ENCODE results near the gene SERPINF2.
A peak's percentile ranks its signal among the peaks of the same experiment; 100 is the strongest.
"Not testable (repeated sequence)": the region's sequence is repeated elsewhere in the genome, so short reads cannot be mapped to it uniquely, and the experiment has no call there.

SERPINF2 gene

GRCh38 chr17:1742371-1743087 lies at the start of gene SERPINF2:
Gene SERPINF2, plus strand, starts transcription at chr17:1742871. Its CDS starts 2,125 bp downstream, at chr17:1744996.
- DNase-seq (ENCODE audit: low read depth): no peak

- DNase-seq (ENCODE audit: low read depth): no peak
Measured at GRCh38 chr17:1693339-1693738, 49.3 kb upstream of the SERPINF2 start.

- no peak for DNase-seq (ENCODE audit: low read depth)
Measured at GRCh38 chr17:1695365-1695764, 47.3 kb upstream of the SERPINF2 start.

- DNase-seq (ENCODE audit: low read depth): no peak
Measured at GRCh38 chr17:1697681-1698080, 45.0 kb upstream of the SERPINF2 start.

- not testable (repeated sequence) for DNase-seq (ENCODE audit: low read depth)
Measured at GRCh38 chr17:1699891-1700290, 42.8 kb upstream of the SERPINF2 start.

- DNase-seq (ENCODE audit: low read depth): no peak
Measured at GRCh38 chr17:1703063-1703462, 39.6 kb upstream of the SERPINF2 start.

- DNase-seq (ENCODE audit: low read depth): no peak
Measured at GRCh38 chr17:1705004-1705403, 37.7 kb upstream of the SERPINF2 start.

- DNase-seq (ENCODE audit: low read depth): no peak
Measured at GRCh38 chr17:1707107-1707506, 35.6 kb upstream of the SERPINF2 start.

GRCh38 chr17:1708791-1709346 lies 33.8 kb upstream of the SERPINF2 start:
- not testable (repeated sequence) for DNase-seq (ENCODE audit: low read depth)

- DNase-seq (ENCODE audit: low read depth): no peak
Measured at GRCh38 chr17:1709403-1709951, 33.2 kb upstream of the SERPINF2 start.

GRCh38 chr17:1709971-1710806 lies 32.5 kb upstream of the SERPINF2 start, which contains the start of gene TLCD2:
Gene TLCD2, minus strand, starts transcription at chr17:1710377. Its CDS starts 135 bp downstream, at chr17:1710242.
- no peak for DNase-seq (ENCODE audit: low read depth)

- no peak for DNase-seq (ENCODE audit: low read depth)
Measured at GRCh38 chr17:1710807-1711553, 31.7 kb upstream of the SERPINF2 start.

- DNase-seq (ENCODE audit: low read depth): no peak
Measured at GRCh38 chr17:1711804-1712203, 30.9 kb upstream of the SERPINF2 start.

- DNase-seq (ENCODE audit: low read depth): no peak
Measured at GRCh38 chr17:1712271-1712670, 30.4 kb upstream of the SERPINF2 start.

GRCh38 chr17:1713160-1713877 lies 29.4 kb upstream of the SERPINF2 start:
- no peak for DNase-seq (ENCODE audit: low read depth)

- DNase-seq (ENCODE audit: low read depth): no peak
Measured at GRCh38 chr17:1713878-1714426, 28.7 kb upstream of the SERPINF2 start.

GRCh38 chr17:1714427-1714979 lies 28.2 kb upstream of the SERPINF2 start:
- no peak for DNase-seq (ENCODE audit: low read depth)

GRCh38 chr17:1714980-1715802 lies 27.5 kb upstream of the SERPINF2 start:
- DNase-seq (ENCODE audit: low read depth): peak; percentile 36

- no peak for DNase-seq (ENCODE audit: low read depth)
Measured at GRCh38 chr17:1715803-1716075, 26.9 kb upstream of the SERPINF2 start.

Measured in activated T-cell treated with anti-CD3 and anti-CD28 coated beads for 24 hours (primary cell).